Natural killer cell treated with Interleukin-12 subunit alpha and Interleukin-12 subunit beta and Interleukin-15 and Interleukin-18, amount 100 ng/mL, for 72 hours (primary cell): ENCODE data around the gene PRSS53. TPM values are rescaled to one million over a fixed set of nuclear protein-coding genes. Genes with fewer than 3 reads are reported as not detected.
A peak's percentile ranks its signal among the peaks of the same experiment; 100 is the strongest.

Experiments used
- ATAC-seq, 2 donors: fragments of 150-1000 bp; cut with Tn5 transposase in 1 of 2; sonication (Bioruptor Pico), chemical (Tn5 transposase) in 1 of 2; 2 replicates each; pipeline ENCODE4 v1.10.0; 2021
- DNase-seq: peaks from one replicate; pipeline ENCODE4 v3.0.0; 2022; ENCODE audit warnings: low spot score
- H3K27ac Mint-ChIP-seq, 2 donors: 1 replicate in 1 of 2; 2 replicates in 1 of 2; pipeline ENCODE4 v1.8.0; 2022; ENCODE audit warnings: mixed read lengths in 2 of 2, mild to moderate bottlenecking in 1 of 2, moderate library complexity in 1 of 2
- H3K27me3 Mint-ChIP-seq, 2 donors: 1 replicate in 1 of 2; 2 replicates in 1 of 2; pipeline ENCODE4 v1.8.0; 2022; ENCODE audit warnings: mixed read lengths in 2 of 2
- H3K36me3 Mint-ChIP-seq: one replicate; pipeline ENCODE4 v1.8.0; 2022; ENCODE audit warnings: mixed read lengths
- H3K4me1 Mint-ChIP-seq, 2 donors: 1 replicate in 1 of 2; 2 replicates in 1 of 2; pipeline ENCODE4 v1.8.0; 2022; ENCODE audit warnings: low read depth in 2 of 2, mixed read lengths in 2 of 2, mild to moderate bottlenecking in 1 of 2
- H3K4me3 Mint-ChIP-seq: one replicate; pipeline ENCODE4 v1.8.0; 2022; ENCODE audit warnings: mixed read lengths
- H3K9me3 Mint-ChIP-seq: 2 replicates; pipeline ENCODE4 v1.8.0; 2022; ENCODE audit warnings: mixed read lengths
- total RNA-seq, 2 donors: library from RNA; stranded (reverse); gene quantifications; one replicate each; pipeline ENCODE4 v1.2.3, GENCODE V29; 2022

Gene PRSS53
- total RNA-seq, 2 donors from 2014 or later, result 4.1 to 5.1 TPM

- Mint-ChIP-seq H3K4me3 (no peak overlapping the region), H3K27me3 (no peaks in the 10 kb centered on the region), H3K36me3 (no peaks in the 10 kb centered on the region), H3K4me1 (peaks cover 6 to 14% of the 10 kb centered on the region in 2 donors), H3K27ac (peak overlapping the region in 1 of 2 donors; percentile 79), H3K9me3 (no peaks in the 10 kb centered on the region)
- DNase-seq (no peak), ATAC-seq (no peak)
Observed at GRCh38 chr16:31129568-31130335, 41.0 kb upstream of the PRSS53 start.

GRCh38 chr16:31128711-31129567, 40.2 kb upstream of the PRSS53 start:
- H3K4me3 Mint-ChIP-seq, result peak overlapping the region; percentile 10
- no peak for DNase-seq
- no peaks in the 10 kb centered on the region for H3K9me3 Mint-ChIP-seq
- H3K27ac Mint-ChIP-seq, result peak overlapping the region; percentile 79 to 85
- peaks cover 6 to 14% of the 10 kb centered on the region in 2 donors for H3K4me1 Mint-ChIP-seq
- ATAC-seq, result peak in 1 of 2 donors; percentile 83
- no peaks in the 10 kb centered on the region for H3K36me3 Mint-ChIP-seq
- no peaks in the 10 kb centered on the region for H3K27me3 Mint-ChIP-seq

- H3K36me3 Mint-ChIP-seq, result no peaks in the 10 kb centered on the region
- peak overlapping the region; percentile 54 to 57 for H3K27ac Mint-ChIP-seq
- H3K4me3 Mint-ChIP-seq, result no peak overlapping the region
- H3K27me3 Mint-ChIP-seq, result no peaks in the 10 kb centered on the region
- no peak for ATAC-seq
- H3K4me1 Mint-ChIP-seq, result peaks cover 6 to 14% of the 10 kb centered on the region in 2 donors
- DNase-seq, result no peak
- H3K9me3 Mint-ChIP-seq, result no peaks in the 10 kb centered on the region
Observed at GRCh38 chr16:31127182-31127581, 38.4 kb upstream of the PRSS53 start.

GRCh38 chr16:31125844-31126243, 37.1 kb upstream of the PRSS53 start:
- DNase-seq (no peak), ATAC-seq (no peak)
- Mint-ChIP-seq H3K36me3 (peaks cover under 1% of the 10 kb centered on the region), H3K4me3 (no peak overlapping the region), H3K27me3 (no peaks in the 10 kb centered on the region), H3K4me1 (peaks cover 6 to 14% of the 10 kb centered on the region in 2 donors), H3K27ac (peak overlapping the region in 1 of 2 donors; percentile 39), H3K9me3 (no peaks in the 10 kb centered on the region)

GRCh38 chr16:31120129-31120528, 31.4 kb upstream of the PRSS53 start:
- Mint-ChIP-seq H3K27ac (no peak overlapping the region), H3K27me3 (no peaks in the 10 kb centered on the region), H3K4me3 (no peak overlapping the region), H3K9me3 (no peaks in the 10 kb centered on the region), H3K4me1 (peaks cover 8 to 11% of the 10 kb centered on the region in 2 donors), H3K36me3 (peaks cover 9% of the 10 kb centered on the region)
- DNase-seq (no peak), ATAC-seq (no peak)

GRCh38 chr16:31118223-31119155, 29.7 kb upstream of the PRSS53 start:
- peaks cover 9% of the 10 kb centered on the region for H3K36me3 Mint-ChIP-seq
- no peaks in the 10 kb centered on the region for H3K27me3 Mint-ChIP-seq
- H3K4me3 Mint-ChIP-seq, result peak overlapping the region; percentile 94
- peaks cover 8 to 11% of the 10 kb centered on the region in 2 donors for H3K4me1 Mint-ChIP-seq
- H3K27ac Mint-ChIP-seq, result peak overlapping the region; percentile 70 to 86
- no peaks in the 10 kb centered on the region for H3K9me3 Mint-ChIP-seq
- ATAC-seq (no peak), DNase-seq (no peak)

- Mint-ChIP-seq H3K4me3 (peak within 1 kb of the TSS; percentile 94), H3K27ac (peak within 1 kb of the TSS; percentile 70 to 86), H3K9me3 (no peaks in the 10 kb centered on the region), H3K36me3 (peaks cover 9% of the 10 kb centered on the region), H3K4me1 (peaks cover 8 to 11% of the 10 kb centered on the region in 2 donors), H3K27me3 (no peaks in the 10 kb centered on the region)
- DNase-seq (peak; percentile 98), ATAC-seq (peak; percentile 97)
Observed at GRCh38 chr16:31117384-31118222, 28.9 kb upstream of the PRSS53 start, which contains the start of gene KAT8. KAT8 (plus strand) TSS chr16:31117664; CDS start chr16:31117682, 18 bp downstream.

GRCh38 chr16:31114468-31114867, 25.7 kb upstream of the PRSS53 start:
- H3K9me3 Mint-ChIP-seq, result no peaks in the 10 kb centered on the region
- no peaks in the 10 kb centered on the region for H3K27me3 Mint-ChIP-seq
- no peaks in the 10 kb centered on the region for H3K36me3 Mint-ChIP-seq
- no peak overlapping the region for H3K4me3 Mint-ChIP-seq
- H3K4me1 Mint-ChIP-seq, result peaks cover 14 to 17% of the 10 kb centered on the region in 2 donors
- no peak for DNase-seq
- no peak for ATAC-seq
- H3K27ac Mint-ChIP-seq, result no peak overlapping the region

- H3K27ac Mint-ChIP-seq, result peak overlapping the region; percentile 17 to 35
- no peaks in the 10 kb centered on the region for H3K36me3 Mint-ChIP-seq
- no peaks in the 10 kb centered on the region for H3K9me3 Mint-ChIP-seq
- no peak overlapping the region for H3K4me3 Mint-ChIP-seq
- peaks cover 13 to 14% of the 10 kb centered on the region in 2 donors for H3K4me1 Mint-ChIP-seq
- no peaks in the 10 kb centered on the region for H3K27me3 Mint-ChIP-seq
- ATAC-seq (no peak), DNase-seq (no peak)
Observed at GRCh38 chr16:31113121-31114120, 24.7 kb upstream of the PRSS53 start.

GRCh38 chr16:31112711-31113110, 24.0 kb upstream of the PRSS53 start:
- H3K27me3 Mint-ChIP-seq, result no peaks in the 10 kb centered on the region
- H3K36me3 Mint-ChIP-seq, result no peaks in the 10 kb centered on the region
- H3K4me1 Mint-ChIP-seq, result peaks cover 12% of the 10 kb centered on the region in 2 donors
- no peak overlapping the region for H3K4me3 Mint-ChIP-seq
- ATAC-seq, result no peak
- no peak for DNase-seq
- peak overlapping the region in 1 of 2 donors; percentile 17 for H3K27ac Mint-ChIP-seq
- H3K9me3 Mint-ChIP-seq, result no peaks in the 10 kb centered on the region

GRCh38 chr16:31111881-31112466, 23.2 kb upstream of the PRSS53 start:
- Mint-ChIP-seq H3K36me3 (no peaks in the 10 kb centered on the region), H3K27me3 (no peaks in the 10 kb centered on the region), H3K4me1 (peaks cover 16 to 17% of the 10 kb centered on the region in 2 donors), H3K27ac (no peak overlapping the region), H3K4me3 (no peak overlapping the region), H3K9me3 (no peaks in the 10 kb centered on the region)
- DNase-seq (no peak), ATAC-seq (no peak)
